Kidney (tissue), 14 donors: Measurements from ENCODE around the gene CLASP1. TPM values are rescaled to one million over a fixed set of nuclear protein-coding genes. Genes with fewer than 3 reads are reported as not detected.
"Not testable (repeated sequence)": the region's sequence is repeated elsewhere in the genome, so short reads cannot be mapped to it uniquely, and the experiment has no call there.

Experiments
- DNase-seq, 5 donors: peaks; one replicate each; pipeline ENCODE4 v3.0.0-alpha.2; 2013 to 2020
- FAIRE-seq: peaks from 2 replicates; lab custom pipeline; 2012; peaks lifted over from hg19 to GRCh38; lab: Jason Lieb, UNC
- H3K27ac ChIP-seq, 2 donors: one replicate each; pipeline ENCODE4 v1.7.0; 2013; ENCODE audit warnings: low read depth in 2 of 2, low read length in 2 of 2, inconsistent platforms in 1 of 2
- H3K27me3 ChIP-seq: one replicate; pipeline ENCODE4 v1.7.1; 2013; ENCODE audit warnings: low read length, inconsistent platforms; ENCODE audit not compliant: control insufficient read depth, insufficient read depth
- H3K36me3 ChIP-seq, 3 donors: one replicate each; pipeline versions ENCODE4 v1.7.0 to v1.7.1; 2013; ENCODE audit warnings: low read length in 3 of 3, control low read depth in 1 of 3, inconsistent platforms in 1 of 3; ENCODE audit not compliant: insufficient read depth in 3 of 3, control insufficient read depth in 2 of 3
- H3K4me1 ChIP-seq, 3 donors: one replicate each; pipeline versions ENCODE4 v1.7.0 to v1.7.1; 2013; ENCODE audit warnings: low read length in 3 of 3, inconsistent platforms in 1 of 3, low read depth in 1 of 3; ENCODE audit not compliant: control insufficient read depth in 2 of 3, insufficient read depth in 2 of 3
- H3K4me3 ChIP-seq, 3 donors: one replicate each; pipeline versions ENCODE4 v1.7.0 to v1.8.1; 2013; ENCODE audit warnings: low read length in 3 of 3, control low read depth in 1 of 3, inconsistent platforms in 1 of 3
- H3K9ac ChIP-seq, 3 donors: one replicate each; pipeline versions ENCODE4 v1.7.0 to v1.7.1; 2013; ENCODE audit warnings: low read length in 3 of 3, control low read depth in 1 of 3, inconsistent platforms in 1 of 3
- H3K9me3 ChIP-seq, 3 donors: one replicate each; pipeline versions ENCODE4 v1.7.0 to v1.7.1; 2013; ENCODE audit warnings: low read length in 3 of 3, control low read depth in 1 of 3, inconsistent platforms in 1 of 3; ENCODE audit not compliant: control insufficient read depth in 2 of 3, insufficient read depth in 1 of 3
- CTCF ChIP-seq: IDR thresholded peaks from 3 replicates; pipeline ENCODE4 v1.5.1; 2012; ENCODE audit warnings: mild to moderate bottlenecking, moderate library complexity, borderline replicate concordance; ENCODE audit not compliant: insufficient read depth; ENCODE audit errors: extremely low read depth
- intact Hi-C: fragments of 100-400 bp; cut with DNase I; formaldehyde crosslinking; loops from one replicate; pipeline ENCODE4 v1.11.1; 2022
- polyA plus RNA-seq: library from polyadenylated mRNA; stranded (reverse); fragments of 350-450 nt; fragmentation: Illumina TruSeq; extraction: RNeasy Lipid Tissue Mini Kit (QIAGEN cat#74804); gene quantifications from one replicate; pipeline ENCODE4 v1.2.3, GENCODE V29; 2014; ENCODE audit warnings: low read depth, low replicate concordance; ENCODE audit not compliant: insufficient read depth
- total RNA-seq: library from RNA; stranded (reverse); fragmentation: NEBNext Ultra II Directional; extraction: Animal tissue kit (Norgen Biotek cat#: 25700); gene quantifications from one replicate; pipeline ENCODE4 v1.2.1, GENCODE V29; 2021
- donor health status: control.
- donor health status: control.
- donor health status: control.
- donor health status: control.
- donor health status: control.
- donor health status: DM: yes; HTN: yes; CAD: no.
- donor health status: Normal renal cell carcinoma (clear cell type).

The CLASP1 gene
- total and polyA plus RNA-seq, 2 donors from 2014 or later: 6.8 to 71.5 TPM

- Histone ChIP-seq H3K27ac (no peak overlapping the region), H3K36me3 (peaks cover 0 to 4% (median 0%) of the 10 kb centered on the region in 3 donors), H3K9me3 (no peaks in the 10 kb centered on the region), H3K4me3 (no peak overlapping the region), H3K4me1 (peaks cover 2 to 11% (median 10%) of the 10 kb centered on the region in 3 donors), H3K27me3 (no peaks in the 10 kb centered on the region), H3K9ac (no peak overlapping the region)
- no peak for TF ChIP-seq CTCF
- FAIRE-seq: no peak
- DNase-seq: no peak
- intact Hi-C loops: no loop called here
Observed at GRCh38 chr2:121478996-121479745, 170.1 kb downstream of the CLASP1 start.

GRCh38 chr2:121478358-121478995 is 170.8 kb downstream of the CLASP1 start:
- H3K9ac ChIP-seq, H3K27me3 ChIP-seq, H3K9me3 ChIP-seq, H3K36me3 ChIP-seq, H3K4me3 ChIP-seq, H3K27ac ChIP-seq, FAIRE-seq, DNase-seq, intact Hi-C loops: not testable (repeated sequence)
- peaks cover 2 to 11% (median 10%) of the 10 kb centered on the region in 3 donors for H3K4me1 ChIP-seq

DNA sequence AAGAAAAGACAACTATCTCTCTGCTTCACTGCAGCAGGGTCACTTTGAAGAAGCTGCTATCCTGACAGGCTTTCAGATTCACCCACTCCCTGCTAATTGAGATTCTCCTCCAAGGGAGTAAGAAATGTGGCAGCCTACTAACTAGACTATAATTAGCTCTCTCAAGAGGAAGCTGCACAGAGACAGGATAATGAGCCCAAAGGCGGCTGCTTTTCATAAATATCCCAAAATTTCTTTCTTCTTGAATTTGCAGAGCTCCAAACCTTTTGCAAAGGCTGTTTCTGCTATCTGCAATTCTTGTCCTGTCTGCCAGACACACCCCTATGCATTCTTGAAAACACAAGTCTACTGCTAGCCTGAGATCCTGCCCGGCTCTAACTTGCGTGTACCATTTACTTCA is 172.6 kb downstream of the CLASP1 start:
- no peaks in the 10 kb centered on the region for H3K36me3 ChIP-seq
- H3K9ac ChIP-seq: no peak overlapping the region
- no peak overlapping the region for H3K4me3 ChIP-seq
- intact Hi-C loops: no loop called here
- DNase-seq (no peak), FAIRE-seq (no peak)
- peaks cover 2 to 17% (median 11%) of the 10 kb centered on the region in 3 donors for H3K4me1 ChIP-seq
- no peaks in the 10 kb centered on the region for H3K27me3 ChIP-seq
- H3K27ac ChIP-seq: no peak overlapping the region
- no peak for TF ChIP-seq CTCF
- no peaks in the 10 kb centered on the region for H3K9me3 ChIP-seq

DNA sequence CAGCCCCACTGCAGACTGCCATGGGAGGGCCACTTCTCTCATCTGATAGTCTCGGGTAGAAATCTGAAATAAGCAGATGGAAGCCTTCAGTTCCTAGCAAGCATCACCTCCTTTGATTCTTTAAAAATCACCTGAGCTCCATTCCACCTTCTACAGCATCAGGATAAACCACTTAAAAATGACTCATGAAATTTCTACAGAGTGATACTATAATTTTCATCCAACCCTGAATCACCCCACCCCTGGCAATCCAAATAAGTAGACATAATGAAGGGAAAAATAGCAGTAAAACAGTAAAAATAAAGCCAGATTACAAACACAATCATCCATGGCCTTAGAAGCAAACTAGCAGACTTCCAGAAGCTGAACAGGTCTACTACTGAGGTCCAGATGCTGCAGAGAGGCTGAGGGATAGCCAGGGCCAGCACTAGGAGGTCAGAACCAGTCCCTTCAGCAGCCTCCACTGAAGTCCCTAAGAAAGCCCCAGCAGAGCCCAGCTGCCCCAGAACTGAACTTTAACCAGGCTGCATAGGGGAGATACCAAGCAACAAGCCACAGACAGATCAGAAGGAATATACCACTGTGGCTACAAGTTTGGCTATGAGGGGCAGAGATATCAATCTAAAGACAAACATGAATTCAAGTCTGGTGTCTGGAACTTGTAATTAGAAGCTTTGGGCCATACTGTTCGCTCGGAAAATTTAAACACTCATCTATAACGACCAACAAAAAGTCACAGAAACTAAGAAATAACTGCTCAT is 173.3 kb downstream of the CLASP1 start:
- intact Hi-C loops: no loop called here
- Histone ChIP-seq H3K36me3 (no peaks in the 10 kb centered on the region), H3K27ac (no peak overlapping the region), H3K4me1 (peaks cover 2 to 17% (median 11%) of the 10 kb centered on the region in 3 donors), H3K27me3 (no peaks in the 10 kb centered on the region), H3K9me3 (no peaks in the 10 kb centered on the region), H3K4me3 (no peak overlapping the region), H3K9ac (no peak overlapping the region)
- no peak for DNase-seq
- no peak for TF ChIP-seq CTCF
- no peak for FAIRE-seq
